A549 (cell line): Measurements from ENCODE around the gene SLC39A11. TPM values are rescaled to one million over a fixed set of nuclear protein-coding genes. Genes with fewer than 3 reads are reported as not detected.

ENCODE experiments used
- ATAC-seq, 2 experiments: fragments of 200-7000 bp in 1 of 2; fragments of >200 bp in 1 of 2; cut with Nextera tagmentation in 1 of 2; cut with Tn5 transposase in 1 of 2; 3 replicates each; pipeline versions ENCODE4 v1.8.0 to v1.9.1; 2018 to 2020; ENCODE audit warnings: mild to moderate bottlenecking in 1 of 2, moderate library complexity in 1 of 2
- CTCF ChIA-PET: fragments of 300-600 bp; sonication (Branson Sonifier 250); formaldehyde crosslinking; extraction: SDS; loops from one replicate; lab custom pipeline; 2021; ENCODE audit warnings: antibody characterized with exemption, inconsistent platforms; lab: Yijun Ruan, JAX
- POLR2A ChIA-PET: fragments of 350-600 bp; formaldehyde crosslinking; extraction: SDS; loops from one replicate; lab custom pipeline; 2021; ENCODE audit warnings: antibody characterized with exemption, inconsistent platforms; lab: Yijun Ruan, JAX
- DNase-seq, 2 experiments: peaks; one replicate each; pipeline versions ENCODE4 v3.0.0 to v3.0.0-alpha.2; 2011 to 2016; ENCODE audit warnings: low read depth in 1 of 2, low spot score in 1 of 2
- FAIRE-seq: peaks from 2 replicates; lab custom pipeline; 2011; peaks lifted over from hg19 to GRCh38; lab: Jason Lieb, UNC
- H3K27ac ChIP-seq, 2 experiments: fragments of >200 bp; sonication (Bioruptor Twin); formaldehyde crosslinking; 3 replicates each; pipeline ENCODE4 v1.5.1; 2016 to 2017
- H3K4me1 ChIP-seq: fragments of >200 bp; sonication (Bioruptor Twin); formaldehyde crosslinking; 3 replicates; pipeline ENCODE4 v1.6.1; 2016
- H3K4me2 ChIP-seq: fragments of >200 bp; sonication (Bioruptor Twin); formaldehyde crosslinking; 3 replicates; pipeline ENCODE4 v1.6.1; 2016
- H3K4me3 ChIP-seq: fragments of >200 bp; sonication (Bioruptor Twin); formaldehyde crosslinking; 3 replicates; pipeline ENCODE4 v1.5.1; 2016
- H3K9me3 ChIP-seq: fragments of >200 bp; sonication (Bioruptor Twin); formaldehyde crosslinking; 3 replicates; pipeline ENCODE4 v1.6.1; 2016
- CBX2 ChIP-seq: fragments of 200-600 bp; sonication (generic); IDR thresholded peaks from 2 replicates; pipeline ENCODE4 v1.6.1; 2016; ENCODE audit warnings: low read depth, mild to moderate bottlenecking, borderline replicate concordance
- CBX8 ChIP-seq: fragments of 200-600 bp; sonication (generic); IDR thresholded peaks from 2 replicates; pipeline ENCODE4 v1.6.1; 2016
- EHMT2 ChIP-seq: fragments of 200-600 bp; sonication (generic); IDR thresholded peaks from 2 replicates; pipeline ENCODE4 v1.6.1; 2016; ENCODE audit warnings: antibody characterized with exemption, low read depth, mild to moderate bottlenecking, moderate library complexity
- ESRRA ChIP-seq: fragments of 150-350 bp; IDR thresholded peaks from 2 replicates; pipeline ENCODE4 v1.6.1; 2014; ENCODE audit warnings: mild to moderate bottlenecking, low read length, borderline replicate concordance
- HDAC2 ChIP-seq: fragments of 200-600 bp; sonication (generic); IDR thresholded peaks from 2 replicates; pipeline ENCODE4 v1.6.1; 2016
- HEYL ChIP-seq: fragments of 250-450 bp; sonication (Bioruptor Pico); IDR thresholded peaks from 2 replicates; pipeline ENCODE4 v1.8.0; 2021; ENCODE audit warnings: mild to moderate bottlenecking, moderate library complexity
- HMGXB4 ChIP-seq: fragments of 250-450 bp; sonication (Bioruptor Pico); IDR thresholded peaks from 2 replicates; pipeline ENCODE4 v1.5.0; 2021; ENCODE audit warnings: mild to moderate bottlenecking, moderate library complexity, borderline replicate concordance
- HOXB13 ChIP-seq: fragments of 250-450 bp; sonication (Bioruptor Pico); IDR thresholded peaks from 2 replicates; pipeline ENCODE4 v1.5.0; 2020; ENCODE audit warnings: low read depth, mild to moderate bottlenecking, moderate library complexity
- JUN ChIP-seq, 2 experiments: fragments of >200 bp; sonication (Bioruptor Twin); formaldehyde crosslinking; IDR thresholded peaks; 2 replicates in 1 of 2; 3 replicates in 1 of 2; pipeline ENCODE4 v1.6.1; 2016 to 2017
- MAFK ChIP-seq: fragments of 450-650 bp; IDR thresholded peaks from 2 replicates; pipeline ENCODE4 v1.6.1; 2014; ENCODE audit not compliant: partially characterized antibody
- MAZ ChIP-seq: fragments of 150-350 bp; IDR thresholded peaks from 2 replicates; pipeline ENCODE4 v1.6.1; 2014; ENCODE audit warnings: antibody characterized with exemption, low read depth, low read length, borderline replicate concordance
- MYC ChIP-seq: IDR thresholded peaks from 2 replicates; pipeline ENCODE4 v1.6.1; 2012; ENCODE audit warnings: mild to moderate bottlenecking, inconsistent platforms, low read length, improper control_type of control experiment, borderline replicate concordance
- NFE2L2 ChIP-seq: fragments of 150-350 bp; conservative IDR thresholded peaks from 2 replicates; pipeline ENCODE4 v1.6.1; 2014; ENCODE audit warnings: low read length
- NPAS2 ChIP-seq: fragments of 250-450 bp; sonication (Bioruptor Pico); IDR thresholded peaks from 2 replicates; pipeline ENCODE4 v1.8.0; 2022; ENCODE audit warnings: mild to moderate bottlenecking, moderate library complexity, borderline replicate concordance
- PHF8 ChIP-seq: fragments of 200-600 bp; sonication (generic); IDR thresholded peaks from 2 replicates; pipeline ENCODE4 v1.6.1; 2016; ENCODE audit warnings: low read depth, mild to moderate bottlenecking, antibody characterized with exemption, moderate library complexity, borderline replicate concordance
- POLR2A ChIP-seq: IDR thresholded peaks from 2 replicates; pipeline ENCODE4 v1.6.1; 2012; ENCODE audit warnings: mild to moderate bottlenecking, low read length
- POLR2AphosphoS2 ChIP-seq: conservative IDR thresholded peaks from 2 replicates; pipeline ENCODE4 v1.6.1; 2012; ENCODE audit warnings: low read length, improper control_type of control experiment, inconsistent platforms
- RCOR1 ChIP-seq: fragments of 150-350 bp; IDR thresholded peaks from 2 replicates; pipeline ENCODE4 v1.6.1; 2014; ENCODE audit warnings: antibody characterized with exemption, low read length, low read depth
- RNF2 ChIP-seq: fragments of 200-600 bp; sonication (generic); IDR thresholded peaks from 2 replicates; pipeline ENCODE4 v1.6.1; 2016; ENCODE audit warnings: low read depth, mild to moderate bottlenecking, antibody characterized with exemption, moderate library complexity, borderline replicate concordance
- TFCP2L1 ChIP-seq: fragments of 250-450 bp; sonication (Bioruptor Pico); IDR thresholded peaks from 2 replicates; pipeline ENCODE4 v1.5.0; 2021; ENCODE audit warnings: mild to moderate bottlenecking
- ZFP36 ChIP-seq: fragments of 450-650 bp; IDR thresholded peaks from 2 replicates; pipeline ENCODE4 v1.6.1; 2014; ENCODE audit warnings: borderline replicate concordance; ENCODE audit not compliant: partially characterized antibody
- ZNF302 ChIP-seq: fragments of 250-450 bp; sonication (Bioruptor Pico); IDR thresholded peaks from 2 replicates; pipeline ENCODE4 v1.9.0; 2021; ENCODE audit warnings: inconsistent platforms, mild to moderate bottlenecking, moderate library complexity
- WGBS: methylation state at CpG from one replicate; pipeline ENCODE4 v1.1.6; 2017; ENCODE audit errors: missing lambda C conversion rate; 5-methylcytosine and 5-hydroxymethylcytosine counted together
- polyA plus RNA-seq, 4 experiments: library from polyadenylated mRNA; depleted of rRNA in 3 of 4; stranded (reverse); fragments of >200 nt; fragmentation: RNase III in 1 of 4; extraction: RNeasy Plus Mini Kit Qiagen cat#74134 plus additional on column Dnase treatment in 1 of 4; gene quantifications; 2 replicates in 3 of 4; 3 replicates in 1 of 4; pipeline ENCODE4 v1.2.3, GENCODE V29; 2011 to 2017
- TF ChIP-seq, protein P1 (sequence below): IDR thresholded peaks from 2 replicates; pipeline ENCODE4 v1.6.1; 2012; ENCODE audit warnings: low read depth, borderline replicate concordance

SLC39A11 gene
- polyA plus RNA-seq, 2 of the 4 experiments (the other 2 are of a cell fraction), result 18.4 to 25.2 TPM

DNA sequence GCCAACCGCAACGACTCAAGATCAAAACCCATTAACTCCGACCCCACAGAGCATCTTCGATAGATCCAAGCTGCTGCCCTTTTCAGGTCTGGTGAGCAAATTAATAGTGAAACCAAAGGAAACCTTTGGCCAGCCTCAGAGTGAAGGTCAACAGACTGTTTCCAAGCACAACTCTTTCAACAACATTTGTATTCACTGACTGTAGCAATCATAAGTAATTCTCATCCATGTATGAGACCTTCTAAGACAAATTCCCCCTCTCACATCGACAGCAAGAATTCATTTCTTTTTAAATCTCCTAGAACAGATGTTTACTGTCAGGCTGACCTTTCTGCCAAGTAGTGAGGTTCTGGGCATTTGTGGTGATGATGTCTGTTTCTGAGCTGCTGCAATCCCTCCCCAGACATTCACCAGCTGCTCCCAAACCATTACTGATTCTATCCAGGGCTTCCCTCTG lies 64.2 kb downstream of the SLC39A11 start:
- ChIA-PET CTCF (no interaction called here), POLR2A (interaction anchor here (0.6 kb wide), 1 partner anchor 245 kb away, joined by 3 read pairs; no protein-coding TSS in a partner anchor)
- 98% methylated on average over 5 of the region's 5 CpGs for WGBS
- Histone ChIP-seq H3K4me2 (no peak overlapping the region), H3K4me3 (no peak overlapping the region), H3K27ac (no peak overlapping the region), H3K9me3 (no peaks in the 10 kb centered on the region), H3K4me1 (peaks cover 17% of the 10 kb centered on the region)
- TF ChIP-seq MAZ (no peak), NPAS2 (CRISPR knock-in tag) (no peak), TFCP2L1 (no peak), HMGXB4 (CRISPR knock-in tag) (no peak), ZFP36 (no peak), RCOR1 (no peak), HDAC2 (no peak), CBX8 (no peak), RNF2 (no peak)
- TF ChIP-seq, protein P1, sequence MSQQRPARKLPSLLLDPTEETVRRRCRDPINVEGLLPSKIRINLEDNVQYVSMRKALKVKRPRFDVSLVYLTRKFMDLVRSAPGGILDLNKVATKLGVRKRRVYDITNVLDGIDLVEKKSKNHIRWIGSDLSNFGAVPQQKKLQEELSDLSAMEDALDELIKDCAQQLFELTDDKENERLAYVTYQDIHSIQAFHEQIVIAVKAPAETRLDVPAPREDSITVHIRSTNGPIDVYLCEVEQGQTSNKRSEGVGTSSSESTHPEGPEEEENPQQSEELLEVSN, result no peak
- no peak for ATAC-seq
- no peak for DNase-seq
- FAIRE-seq, result no peak

GRCh38 chr17:73027130-73027741 lies 65.3 kb downstream of the SLC39A11 start:
- ATAC-seq (no peak), FAIRE-seq (no peak), DNase-seq (no peak)
- WGBS, result 87% methylated on average over 7 of the region's 7 CpGs
- no peak overlapping the region for H3K4me2 ChIP-seq
- no peak for TF ChIP-seq ESRRA
- TF ChIP-seq, all 56 proteins: peak for 0
- Histone ChIP-seq H3K4me1 (peaks cover 17% of the 10 kb centered on the region), H3K9me3 (no peaks in the 10 kb centered on the region), H3K4me3 (no peak overlapping the region), H3K27ac (no peak overlapping the region)
- ChIA-PET POLR2A (no interaction called here), CTCF (interaction anchor here (0.8 kb wide), 1 partner anchor 320 kb away, joined by 3 read pairs; no protein-coding TSS in a partner anchor)

DNA sequence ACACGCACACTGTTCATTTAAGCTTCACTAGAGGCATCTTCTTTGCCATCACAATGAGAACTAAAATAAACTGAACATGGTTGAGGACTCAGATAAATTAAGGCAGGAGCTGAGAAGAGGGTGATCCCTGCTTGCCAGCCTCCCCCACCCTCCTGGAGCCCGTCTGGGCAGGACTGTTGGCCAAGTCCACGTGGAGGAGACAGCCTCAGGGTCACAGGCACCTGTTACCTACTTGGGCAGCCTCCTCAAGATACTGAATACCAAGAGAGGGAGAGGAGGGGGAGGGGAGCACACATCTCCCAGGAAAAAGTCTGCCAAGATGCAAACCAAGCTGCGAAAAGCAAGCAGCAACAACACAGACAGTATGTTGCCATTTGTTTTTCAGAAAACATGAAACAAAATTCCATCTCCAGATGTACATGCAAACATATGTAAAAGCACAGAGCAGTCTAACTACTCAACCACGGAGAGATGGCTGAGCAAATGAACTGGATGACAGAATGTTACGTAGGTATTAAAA lies 67.4 kb downstream of the SLC39A11 start:
- Histone ChIP-seq H3K9me3 (no peaks in the 10 kb centered on the region), H3K4me1 (peaks cover 2% of the 10 kb centered on the region), H3K4me2 (no peak overlapping the region), H3K4me3 (no peak overlapping the region), H3K27ac (no peak overlapping the region)
- POLR2A ChIA-PET, result no interaction called here
- DNase-seq (no peak), FAIRE-seq (no peak), ATAC-seq (no peak)
- WGBS, result 66% methylated on average over 6 of the region's 6 CpGs
- CTCF ChIA-PET, result no interaction called here
- TF ChIP-seq HEYL (CRISPR knock-in tag), result no peak
- TF ChIP-seq MYC, result no peak
- no peak for TF ChIP-seq ZNF302
- TF ChIP-seq JUN (IDR thresholded peaks at IDR 0.05), result no peak
- TF ChIP-seq NFE2L2, result no peak
- TF ChIP-seq HOXB13 (CRISPR knock-in tag), result no peak
- no peak for TF ChIP-seq MAFK
- TF ChIP-seq POLR2AphosphoS2, result no peak
- TF ChIP-seq PHF8, result no peak
- TF ChIP-seq RCOR1, result no peak
- TF ChIP-seq MAZ, result no peak
- no peak for TF ChIP-seq CBX2
- no peak for TF ChIP-seq EHMT2
- no peak for TF ChIP-seq POLR2A
